Prostate gland (tissue), 2 donors: ENCODE results near the gene VPS45.

Experiments
- CTCF ChIP-seq, 4 experiments: fragments of 200-600 bp in 2 of 4; fragments of 450-650 bp in 2 of 4; sonication (generic) in 2 of 4; IDR thresholded peaks; 1 replicate in 3 of 4; 2 replicates in 1 of 4; pipeline ENCODE4 v1.5.1; 2016 to 2019; ENCODE audit warnings: antibody characterized with exemption in 4 of 4, mild to moderate bottlenecking in 2 of 4, moderate library complexity in 2 of 4
- POLR2A ChIP-seq: fragments of 450-650 bp; IDR thresholded peaks from one replicate; pipeline ENCODE4 v1.6.1; 2016; ENCODE audit warnings: antibody characterized with exemption, mild to moderate bottlenecking

GRCh38 chr1:150082494-150082893 is 14.9 kb downstream of the VPS45 start:
- TF ChIP-seq POLR2A (no peak), CTCF (IDR thresholded peaks at IDR 0.05) (no peak)
